ENCODE data around the gene C10orf67. TPM values are rescaled to one million over a fixed set of nuclear protein-coding genes. Genes with fewer than 3 reads are reported as not detected.

C10orf67 gene
- total RNA-seq, 1 experiment from 2014 or later, result 0.13 TPM

DNA sequence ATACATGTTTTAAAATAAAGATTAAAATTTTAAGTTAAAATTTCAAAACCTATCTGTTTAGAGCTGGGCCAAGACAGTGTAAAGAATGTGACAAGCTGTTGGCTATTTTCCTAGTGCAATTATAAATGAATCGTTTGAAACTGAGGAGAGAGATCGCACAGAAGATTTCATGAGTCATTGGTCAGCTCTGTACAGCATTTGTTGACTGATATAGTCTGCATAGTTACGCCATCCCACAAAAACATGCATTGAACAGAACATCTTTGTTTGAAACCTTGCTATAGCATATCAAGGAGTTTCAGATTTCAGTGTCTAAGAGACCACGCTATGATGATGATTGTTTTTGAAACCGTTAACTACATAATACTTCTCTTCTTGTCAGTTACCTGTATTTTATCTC is 1.3 kb upstream of the C10orf67 start:
- intact Hi-C loops (cut with micrococcal nuclease; ENCODE audit: unreplicated experiment), result no loop called here
- no peak overlapping the region for H3K4me3 ChIP-seq (ENCODE audit: low read depth, low read length, poor library complexity, severe bottlenecking)
- peaks cover 46% of the 10 kb centered on the region for H3K4me1 ChIP-seq (ENCODE audit: insufficient read depth, low read length, poor library complexity, severe bottlenecking)
- BruUV-seq (replicated peaks), result no TSS peak
- TF ChIP-seq EZH2 (IDR thresholded peaks at IDR 0.05; ENCODE audit: borderline replicate concordance, low read depth, low read length, poor library complexity, severe bottlenecking), result no peak
- TF ChIP-seq, protein P1, sequence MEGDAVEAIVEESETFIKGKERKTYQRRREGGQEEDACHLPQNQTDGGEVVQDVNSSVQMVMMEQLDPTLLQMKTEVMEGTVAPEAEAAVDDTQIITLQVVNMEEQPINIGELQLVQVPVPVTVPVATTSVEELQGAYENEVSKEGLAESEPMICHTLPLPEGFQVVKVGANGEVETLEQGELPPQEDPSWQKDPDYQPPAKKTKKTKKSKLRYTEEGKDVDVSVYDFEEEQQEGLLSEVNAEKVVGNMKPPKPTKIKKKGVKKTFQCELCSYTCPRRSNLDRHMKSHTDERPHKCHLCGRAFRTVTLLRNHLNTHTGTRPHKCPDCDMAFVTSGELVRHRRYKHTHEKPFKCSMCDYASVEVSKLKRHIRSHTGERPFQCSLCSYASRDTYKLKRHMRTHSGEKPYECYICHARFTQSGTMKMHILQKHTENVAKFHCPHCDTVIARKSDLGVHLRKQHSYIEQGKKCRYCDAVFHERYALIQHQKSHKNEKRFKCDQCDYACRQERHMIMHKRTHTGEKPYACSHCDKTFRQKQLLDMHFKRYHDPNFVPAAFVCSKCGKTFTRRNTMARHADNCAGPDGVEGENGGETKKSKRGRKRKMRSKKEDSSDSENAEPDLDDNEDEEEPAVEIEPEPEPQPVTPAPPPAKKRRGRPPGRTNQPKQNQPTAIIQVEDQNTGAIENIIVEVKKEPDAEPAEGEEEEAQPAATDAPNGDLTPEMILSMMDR (conservative IDR thresholded peaks at IDR 0.05; ENCODE audit: low read depth, low read length), result no peak
- no peaks in the 10 kb centered on the region for H3K36me3 ChIP-seq (ENCODE audit: insufficient read depth, low read length, poor library complexity, severe bottlenecking)
- ChIA-PET CTCF (no interaction called here), POLR2A (ENCODE audit: low non-redundant PET) (interaction anchor here (0.7 kb wide), 1 partner anchor 1606 kb away, joined by 3 read pairs; no protein-coding TSS in a partner anchor)
- no peaks in the 10 kb centered on the region for H3K9me3 ChIP-seq (ENCODE audit: low read depth, low read length, poor library complexity, severe bottlenecking)
- peak; percentile 79 for DNase-seq (ENCODE audit: low spot score)
- H3K27me3 ChIP-seq (replicated peaks; ENCODE audit: insufficient read depth, low read depth, low read length, poor library complexity), result no peaks in the 10 kb centered on the region
- H3K27ac ChIP-seq (ENCODE audit: low read depth, low read length, poor library complexity, severe bottlenecking), result peak overlapping the region; percentile 51

DNA sequence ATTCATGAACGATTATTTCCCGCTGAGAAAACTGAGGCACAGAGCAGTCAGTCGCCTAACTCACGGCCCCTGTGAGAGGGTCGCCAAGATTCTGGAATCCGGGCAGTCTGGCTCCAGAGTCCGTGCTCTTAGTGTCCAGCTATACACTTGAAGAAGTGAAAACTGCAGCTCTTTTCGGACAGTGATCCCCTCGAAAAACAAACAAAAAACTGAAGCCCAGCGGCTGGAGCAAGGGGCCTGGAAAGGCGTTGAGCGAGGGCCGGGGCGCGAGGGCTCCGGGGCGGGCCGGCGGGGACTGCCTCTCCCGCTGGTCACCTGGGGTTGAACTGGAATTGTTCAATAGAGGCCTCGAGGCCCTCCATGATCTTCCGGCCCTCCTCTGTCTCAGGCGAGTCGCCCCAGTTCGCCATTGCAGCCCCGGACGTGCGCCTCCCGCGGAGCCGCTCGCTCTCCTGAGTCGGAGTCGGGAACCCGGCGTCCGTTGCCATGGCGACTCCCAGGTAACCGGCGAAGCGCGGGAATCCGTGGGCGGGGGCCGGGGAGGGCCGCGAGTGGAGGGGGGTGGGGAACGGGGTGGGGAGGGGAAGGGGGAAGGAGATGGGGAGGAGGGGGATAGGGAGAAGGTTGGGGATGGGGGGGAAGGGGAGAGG is 881 bp downstream of the C10orf67 start:
- no peak for TF ChIP-seq EZH2 (IDR thresholded peaks at IDR 0.05; ENCODE audit: borderline replicate concordance, low read depth, low read length, poor library complexity, severe bottlenecking)
- TF ChIP-seq, protein P1 (conservative IDR thresholded peaks at IDR 0.05; ENCODE audit: low read depth, low read length), result no peak
- H3K9me3 ChIP-seq (ENCODE audit: low read depth, low read length, poor library complexity, severe bottlenecking), result no peaks in the 10 kb centered on the region
- H3K27ac ChIP-seq (ENCODE audit: low read depth, low read length, poor library complexity, severe bottlenecking), result peak overlapping the region; percentile 8
- H3K36me3 ChIP-seq (ENCODE audit: insufficient read depth, low read length, poor library complexity, severe bottlenecking), result no peaks in the 10 kb centered on the region
- DNase-seq (ENCODE audit: low spot score), result no peak
- ChIA-PET POLR2A (ENCODE audit: low non-redundant PET) (no interaction called here), CTCF (no interaction called here)
- peaks cover 60% of the 10 kb centered on the region for H3K4me1 ChIP-seq (ENCODE audit: insufficient read depth, low read length, poor library complexity, severe bottlenecking)
- intact Hi-C loops (cut with micrococcal nuclease; ENCODE audit: unreplicated experiment), result no loop called here
- BruUV-seq (replicated peaks), result no TSS peak
- H3K27me3 ChIP-seq (replicated peaks; ENCODE audit: insufficient read depth, low read depth, low read length, poor library complexity), result no peaks in the 10 kb centered on the region
- H3K4me3 ChIP-seq (ENCODE audit: low read depth, low read length, poor library complexity, severe bottlenecking), result peak overlapping the region; percentile 60

DNA sequence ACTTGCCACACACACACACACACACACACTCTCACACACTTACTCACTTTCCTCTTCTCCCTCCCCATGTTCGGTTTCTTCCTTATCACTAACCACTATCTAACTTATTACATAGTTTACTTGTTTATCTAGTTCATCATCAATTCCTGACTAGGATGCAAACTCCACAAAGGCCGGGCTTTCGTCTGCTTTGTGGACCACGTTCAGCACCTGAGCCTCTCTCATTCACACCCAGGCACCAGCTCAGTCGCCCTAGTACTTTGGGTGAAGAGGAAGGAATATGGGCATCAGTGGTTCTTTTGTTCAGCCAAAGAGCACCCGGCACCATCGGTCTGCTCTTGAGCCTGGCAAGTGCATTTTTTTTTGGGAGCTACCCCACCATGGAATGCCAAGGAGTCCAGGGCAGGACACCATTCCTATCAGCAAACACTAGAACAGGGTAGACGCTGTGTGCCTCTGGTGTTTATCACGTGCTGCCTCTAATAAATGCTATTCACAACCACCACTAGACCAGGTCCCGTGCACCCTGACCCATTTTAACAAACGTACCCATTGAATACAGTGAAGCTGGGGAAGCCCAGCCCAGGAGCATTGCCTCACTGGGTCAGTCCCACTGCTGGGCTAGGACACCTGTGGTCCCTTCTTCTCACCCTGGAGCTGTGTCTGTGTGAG is 2.2 kb downstream of the C10orf67 start:
- no peaks in the 10 kb centered on the region for H3K36me3 ChIP-seq (ENCODE audit: insufficient read depth, low read length, poor library complexity, severe bottlenecking)
- no peak for DNase-seq (ENCODE audit: low spot score)
- H3K9me3 ChIP-seq (ENCODE audit: low read depth, low read length, poor library complexity, severe bottlenecking), result no peaks in the 10 kb centered on the region
- no peak overlapping the region for H3K27ac ChIP-seq (ENCODE audit: low read depth, low read length, poor library complexity, severe bottlenecking)
- intact Hi-C loops (cut with micrococcal nuclease; ENCODE audit: unreplicated experiment), result no loop called here
- no peak overlapping the region for H3K4me3 ChIP-seq (ENCODE audit: low read depth, low read length, poor library complexity, severe bottlenecking)
- TF ChIP-seq EZH2 (IDR thresholded peaks at IDR 0.05; ENCODE audit: borderline replicate concordance, low read depth, low read length, poor library complexity, severe bottlenecking), result no peak
- TF ChIP-seq, protein P1 (conservative IDR thresholded peaks at IDR 0.05; ENCODE audit: low read depth, low read length), result no peak
- peaks cover 59% of the 10 kb centered on the region for H3K4me1 ChIP-seq (ENCODE audit: insufficient read depth, low read length, poor library complexity, severe bottlenecking)
- ChIA-PET POLR2A (ENCODE audit: low non-redundant PET) (no interaction called here), CTCF (interaction anchor here (0.5 kb wide), 1 partner anchor 51 kb away, joined by 5 read pairs; no protein-coding TSS in a partner anchor)
- BruUV-seq (replicated peaks), result no TSS peak
- H3K27me3 ChIP-seq (replicated peaks; ENCODE audit: insufficient read depth, low read depth, low read length, poor library complexity), result no peaks in the 10 kb centered on the region

Data from A673 (cell line).